Inflammatory macrophage treated with lipopolysaccharide for 1 hour (primary cell): ENCODE results near the gene PSEN2.
A peak's percentile ranks its signal among the peaks of the same experiment; 100 is the strongest.

Experiments used
- DNase-seq, 2 donors: peaks; one replicate each; pipeline ENCODE4 v3.0.0-alpha.2; 2020 to 2022

PSEN2 gene

GRCh38 chr1:226888021-226888420, 17.6 kb downstream of the PSEN2 start:
- no peak for DNase-seq

GRCh38 chr1:226888816-226889215, 18.4 kb downstream of the PSEN2 start:
- no peak for DNase-seq

- no peak for DNase-seq
Observed at GRCh38 chr1:226889616-226890330, 19.4 kb downstream of the PSEN2 start.

- DNase-seq, result no peak
Observed at GRCh38 chr1:226890331-226891108, 20.1 kb downstream of the PSEN2 start.

- no peak for DNase-seq
Observed at GRCh38 chr1:226891346-226891745, 20.9 kb downstream of the PSEN2 start.

- peak; percentile 23 to 56 for DNase-seq
Observed at GRCh38 chr1:226891846-226892523, 21.6 kb downstream of the PSEN2 start.

GRCh38 chr1:226892524-226892875, 22.1 kb downstream of the PSEN2 start:
- no peak for DNase-seq

GRCh38 chr1:226893936-226894335, 23.5 kb downstream of the PSEN2 start:
- DNase-seq, result no peak

GRCh38 chr1:226894826-226895225, 24.4 kb downstream of the PSEN2 start:
- no peak for DNase-seq

- DNase-seq, result no peak
Observed at GRCh38 chr1:226895644-226896043, 25.2 kb downstream of the PSEN2 start.

GRCh38 chr1:226898246-226898645, 27.8 kb downstream of the PSEN2 start:
- peak; percentile 59 to 80 for DNase-seq

GRCh38 chr1:226901421-226901820, 31.0 kb downstream of the PSEN2 start:
- no peak for DNase-seq

GRCh38 chr1:226902601-226903000, 32.2 kb downstream of the PSEN2 start:
- no peak for DNase-seq

GRCh38 chr1:226903819-226904716, 33.7 kb downstream of the PSEN2 start:
- no peak for DNase-seq

- DNase-seq, result no peak
Observed at GRCh38 chr1:226904772-226905171, 34.4 kb downstream of the PSEN2 start.

GRCh38 chr1:226908419-226908818, 38.0 kb downstream of the PSEN2 start:
- DNase-seq, result no peak

GRCh38 chr1:226908913-226909312, 38.5 kb downstream of the PSEN2 start:
- DNase-seq, result no peak

GRCh38 chr1:226912587-226913176, 42.3 kb downstream of the PSEN2 start:
- DNase-seq, result peak in 1 of 2 donors; percentile 6

GRCh38 chr1:226915672-226915995, 45.2 kb downstream of the PSEN2 start:
- no peak for DNase-seq

- DNase-seq, result no peak
Observed at GRCh38 chr1:226916497-226916896, 46.1 kb downstream of the PSEN2 start.

- no peak for DNase-seq
Observed at GRCh38 chr1:226919587-226919986, 49.2 kb downstream of the PSEN2 start.

GRCh38 chr1:226919995-226920394, 49.6 kb downstream of the PSEN2 start:
- DNase-seq, result no peak
